ENCODE data around the gene BAIAP2.

The BAIAP2 gene

DNA sequence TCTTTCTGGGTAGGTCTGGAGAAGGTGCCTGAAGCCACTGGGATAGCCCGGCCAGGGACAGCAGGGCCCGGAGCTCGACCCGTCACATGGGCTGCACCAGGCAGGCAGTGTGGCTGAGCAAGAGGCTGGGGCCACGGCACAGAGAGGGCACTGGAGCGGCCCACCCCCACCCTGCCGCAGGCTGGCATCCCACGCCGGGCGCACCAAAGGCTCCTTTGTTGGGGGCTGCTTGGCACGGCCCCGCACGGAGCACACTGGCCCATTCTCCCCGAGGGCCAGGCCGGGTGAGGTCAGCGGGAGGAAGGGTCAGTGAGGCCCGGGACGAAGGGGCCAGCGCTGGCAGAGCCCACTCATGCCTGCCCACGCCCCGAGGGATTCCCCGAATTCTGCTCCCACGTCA is 93.8 kb downstream of the BAIAP2 start:
- no peak for DNase-seq

- no peak for DNase-seq
These were observed 94.3 kb downstream of the BAIAP2 start for GRCh38 chr17:81129289-81129688.

DNA sequence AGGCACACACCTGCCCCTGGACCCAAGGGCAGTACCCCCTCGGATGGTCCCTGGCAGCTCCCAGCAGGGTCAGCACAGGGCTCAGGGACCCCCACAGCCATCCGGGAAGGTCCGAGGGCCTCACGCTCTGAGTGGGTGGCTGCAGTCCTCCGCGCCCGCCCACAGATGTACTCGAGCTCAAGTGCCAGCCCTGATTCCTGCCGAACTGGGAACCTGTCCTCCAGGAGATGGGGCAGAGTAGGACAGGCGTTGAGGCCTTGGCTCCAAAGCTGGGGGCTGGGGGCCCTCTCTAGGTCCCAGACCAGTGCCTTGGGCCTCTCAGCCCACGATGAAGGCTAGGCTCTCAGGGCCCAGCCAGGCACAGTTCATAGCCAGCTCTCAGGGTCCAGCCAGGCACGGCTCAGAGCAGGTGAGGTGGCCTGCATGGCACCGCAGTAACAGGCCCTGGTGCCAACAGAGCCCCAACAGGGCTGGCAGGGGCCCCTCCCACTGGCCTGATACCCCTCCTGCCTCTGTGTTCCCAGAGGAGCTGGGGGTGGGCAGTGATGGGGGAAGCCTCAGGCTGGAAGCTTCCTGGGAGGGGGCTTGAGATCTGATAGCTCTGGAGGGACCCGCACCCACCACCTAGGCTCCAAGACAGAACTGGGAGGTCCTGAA is 94.9 kb downstream of the BAIAP2 start:
- no peak for DNase-seq

- no peak for DNase-seq
These were observed 95.7 kb downstream of the BAIAP2 start for GRCh38 chr17:81130385-81131361.

- DNase-seq: no peak
These were observed 96.7 kb downstream of the BAIAP2 start for GRCh38 chr17:81131486-81132196.

GRCh38 chr17:81132197-81132540 is 97.2 kb downstream of the BAIAP2 start:
- DNase-seq: no peak

DNA sequence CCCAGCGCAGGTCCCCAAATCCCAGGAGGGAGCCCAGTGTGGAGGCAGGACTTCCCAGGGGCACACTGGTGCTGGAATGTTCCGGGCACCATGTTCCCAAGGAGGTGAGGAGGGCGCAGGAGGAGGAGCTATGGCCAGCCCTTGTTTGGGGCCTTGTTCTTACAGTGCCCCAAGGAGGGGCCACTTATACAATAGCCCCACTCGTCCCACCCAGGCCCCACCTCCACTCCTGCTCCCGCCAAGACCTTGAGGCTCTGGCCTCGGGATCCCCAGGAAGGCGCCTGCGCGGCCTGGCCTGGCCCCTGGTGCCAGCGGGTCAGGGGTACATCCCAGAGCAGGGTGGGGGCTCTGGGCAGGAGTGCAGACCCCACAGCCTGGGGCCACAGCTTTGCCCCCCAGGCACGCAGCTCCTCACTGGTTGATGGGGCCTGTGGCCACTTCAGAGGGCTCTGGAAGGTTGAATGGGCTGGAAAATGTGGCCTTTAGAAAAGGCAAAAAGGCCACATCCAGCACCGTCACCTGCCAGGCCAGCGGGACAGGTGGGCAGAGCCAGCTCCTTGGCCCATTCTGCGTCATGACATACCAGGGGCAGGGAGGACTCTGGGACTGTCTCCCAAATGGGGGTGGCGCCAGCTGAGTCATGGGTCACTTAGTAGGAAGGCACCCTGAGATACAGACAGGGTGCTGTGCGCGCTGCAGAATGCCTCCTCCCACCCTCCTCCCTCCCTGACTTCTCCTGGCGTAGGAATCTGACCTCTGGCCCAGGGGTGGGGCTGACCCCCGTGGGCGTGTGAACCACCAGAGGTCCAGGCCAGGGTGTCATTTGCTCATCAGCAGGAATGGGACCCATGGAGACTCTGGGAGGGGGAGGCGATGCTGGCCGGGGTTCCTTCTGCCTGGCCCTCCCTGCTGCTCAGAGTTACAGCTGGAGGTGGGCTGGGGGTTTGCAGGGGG is 98.1 kb downstream of the BAIAP2 start:
- DNase-seq: no peak

DNA sequence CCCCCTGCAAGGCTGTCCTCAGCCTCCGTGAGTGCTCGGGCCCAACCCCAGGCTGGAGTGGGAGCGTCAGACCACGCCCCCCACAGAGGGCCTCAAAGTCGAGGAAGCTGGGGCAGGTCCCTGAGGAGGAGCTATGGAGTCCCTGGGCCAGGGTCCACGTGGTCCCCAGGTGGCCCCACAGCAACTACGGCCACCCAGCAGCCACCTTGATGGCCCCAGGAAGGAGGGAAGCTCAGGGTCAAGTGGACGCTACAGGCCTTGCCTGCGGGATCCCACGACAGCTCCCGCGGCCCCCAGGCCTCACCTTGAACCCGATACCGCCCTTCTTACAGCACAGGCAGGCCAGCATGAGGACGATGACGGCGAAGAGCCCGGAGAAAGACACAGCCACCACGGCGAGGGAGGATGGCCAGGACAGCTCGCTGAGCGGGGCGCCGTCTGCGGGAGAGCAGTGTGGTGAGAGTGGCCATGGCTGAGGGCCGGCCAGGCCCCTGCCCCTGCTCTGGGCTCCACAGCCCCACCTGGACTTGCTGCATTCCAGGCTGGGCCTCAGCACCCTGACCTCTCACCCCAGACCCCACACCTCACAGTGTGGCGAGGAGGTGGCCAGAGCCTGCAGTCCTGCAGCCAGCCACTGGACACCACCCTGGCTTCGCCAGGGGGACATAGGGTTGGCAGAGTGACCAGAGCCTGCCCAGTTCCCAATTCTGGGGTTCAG is 99.3 kb downstream of the BAIAP2 start:
- DNase-seq: no peak

DNA sequence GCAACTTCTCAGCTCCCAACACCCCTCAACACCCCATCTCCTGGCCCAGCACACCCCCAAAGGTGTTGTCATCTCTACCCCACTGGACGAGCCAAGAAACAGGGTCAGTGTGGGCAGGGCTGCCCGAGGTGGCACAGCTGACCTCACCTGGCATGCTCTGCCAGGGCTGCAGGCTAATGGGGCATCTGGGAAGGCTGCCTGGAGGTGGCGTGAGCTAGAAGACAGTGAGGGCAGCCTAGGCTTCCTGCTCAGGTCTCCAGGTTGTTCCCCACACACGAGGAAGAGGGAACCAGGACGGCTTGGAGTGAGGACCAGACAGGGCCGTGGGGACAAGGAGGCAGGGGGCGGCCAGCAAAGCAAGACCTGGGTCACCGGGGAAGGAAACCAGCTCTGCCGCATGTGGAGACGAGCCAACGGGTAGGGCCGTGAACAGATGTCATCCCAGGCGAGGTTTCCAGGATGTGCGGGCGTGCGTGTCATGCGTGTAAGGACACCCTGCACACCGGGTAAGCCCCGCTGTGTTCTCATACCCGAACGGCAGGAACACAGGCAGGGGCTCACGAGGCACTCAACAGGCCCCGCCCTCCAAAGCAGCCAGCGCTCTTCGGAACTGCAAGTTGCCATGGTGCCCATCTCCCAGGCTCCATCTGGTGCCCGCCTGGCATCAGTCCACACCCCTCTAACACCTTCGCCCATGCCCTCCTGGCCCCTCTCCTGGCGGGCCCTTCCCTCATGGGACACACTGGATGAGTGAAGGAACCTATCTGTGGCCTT is 100.7 kb downstream of the BAIAP2 start:
- no peak for DNase-seq

GRCh38 chr17:81136366-81136765 is 101.4 kb downstream of the BAIAP2 start:
- DNase-seq: no peak

DNA sequence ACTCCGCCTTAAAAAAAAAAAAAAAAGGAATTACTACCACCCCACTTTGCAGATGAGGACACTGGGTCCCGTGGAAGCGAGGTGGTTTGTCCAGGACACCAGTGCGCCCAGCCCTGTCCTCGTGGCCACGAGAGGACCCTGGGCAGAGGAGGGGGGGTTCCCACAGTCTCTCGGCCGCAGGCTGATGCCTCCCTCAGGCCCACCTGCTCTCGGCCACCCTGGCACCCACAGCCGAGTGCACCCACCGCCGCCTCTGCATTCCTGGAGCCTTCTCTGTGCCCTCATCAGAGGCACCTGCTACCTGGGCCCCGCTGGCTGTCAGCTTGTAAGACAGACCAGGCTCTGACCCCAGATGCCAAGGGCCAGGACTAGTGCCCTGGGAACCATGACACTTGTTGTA is 102.3 kb downstream of the BAIAP2 start:
- DNase-seq: no peak

- DNase-seq: no peak
These were observed 103.1 kb downstream of the BAIAP2 start for GRCh38 chr17:81138083-81138482.

GRCh38 chr17:81138500-81138899 is 103.5 kb downstream of the BAIAP2 start:
- DNase-seq: no peak

- DNase-seq: no peak
These were observed 104.5 kb downstream of the BAIAP2 start for GRCh38 chr17:81139428-81139827.

- no peak for DNase-seq
These were observed 105.1 kb downstream of the BAIAP2 start for GRCh38 chr17:81140018-81140417.

- no peak for DNase-seq
These were observed 105.7 kb downstream of the BAIAP2 start for GRCh38 chr17:81140695-81141094.

DNA sequence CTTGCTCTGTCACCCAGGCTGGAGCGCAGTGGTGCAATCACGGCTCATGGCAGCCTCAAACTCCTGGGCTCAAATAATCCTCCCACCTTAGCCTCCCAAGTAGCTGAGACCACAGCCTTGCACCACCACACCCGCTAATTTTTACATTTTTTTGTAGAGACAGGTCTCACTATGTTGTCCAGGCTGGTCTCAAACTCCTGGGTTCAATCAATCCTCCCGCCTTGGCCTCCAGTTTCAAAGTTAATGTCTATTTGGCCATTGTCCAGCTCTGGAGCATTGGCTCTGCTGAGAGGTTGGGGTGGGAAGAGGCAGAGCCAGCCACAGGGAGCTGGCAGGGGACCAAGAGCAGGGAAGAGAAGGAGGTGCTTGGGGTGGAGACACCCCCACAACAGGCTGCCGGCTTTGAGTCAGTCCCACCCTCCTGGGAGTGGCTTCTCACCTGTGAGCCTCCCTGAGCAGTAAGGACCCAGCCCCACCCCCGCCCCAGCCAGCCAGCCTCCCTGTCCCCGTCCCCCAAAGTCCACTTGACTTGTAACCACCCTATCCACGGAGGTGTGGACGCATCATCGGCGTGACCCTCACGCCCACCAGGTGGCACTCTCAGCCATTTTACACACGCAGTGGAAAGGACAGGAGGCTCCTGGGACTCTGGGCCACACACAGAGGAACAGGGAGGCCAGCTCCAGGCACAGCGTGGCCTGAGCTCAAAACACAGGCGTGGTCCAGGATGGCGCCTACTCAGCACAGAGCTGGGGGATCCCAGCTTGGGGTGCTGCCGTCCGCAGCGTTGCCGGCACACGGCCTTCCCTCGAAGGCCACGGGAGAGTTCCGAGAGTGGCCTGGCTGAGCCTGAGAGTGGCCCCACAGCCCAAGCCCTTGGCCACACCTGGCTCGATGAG is 107.6 kb downstream of the BAIAP2 start:
- DNase-seq: no peak

- no peak for DNase-seq
These were observed 108.2 kb downstream of the BAIAP2 start for GRCh38 chr17:81143200-81143527.

GRCh38 chr17:81143717-81144422 is 108.9 kb downstream of the BAIAP2 start:
- DNase-seq: no peak

All from activated gamma-delta T cell (primary cell).